Kidney epithelial cell (primary cell): ENCODE data around the gene UGT2A2. TPM values are rescaled to one million over a fixed set of nuclear protein-coding genes. Genes with fewer than 3 reads are reported as not detected.

Experiments
- DNase-seq: peaks from one replicate; pipeline ENCODE4 v3.0.0-alpha.2; 2010; ENCODE audit warnings: low read depth
- H3K27me3 ChIP-seq: 2 replicates; pipeline ENCODE4 v1.6.0; 2011; ENCODE audit warnings: low read length; ENCODE audit not compliant: control insufficient read depth, insufficient read depth
- H3K36me3 ChIP-seq: 2 replicates; pipeline ENCODE4 v1.5.1; 2011; ENCODE audit warnings: low read length; ENCODE audit not compliant: control insufficient read depth, insufficient read depth
- H3K4me3 ChIP-seq: 2 replicates; pipeline ENCODE4 v1.5.1; 2011; ENCODE audit warnings: low read depth, mild to moderate bottlenecking, control low read depth, low read length
- CTCF ChIP-seq: IDR thresholded peaks from 2 replicates; pipeline ENCODE4 v1.5.1; 2011; ENCODE audit warnings: mild to moderate bottlenecking, moderate library complexity, low read length, control low read depth, inconsistent platforms; ENCODE audit not compliant: insufficient read depth, poor library complexity, severe bottlenecking
- total RNA-seq: library from RNA; depleted of rRNA; stranded (reverse); fragments of >200 nt; gene quantifications from 2 replicates; pipeline ENCODE4 v1.2.3, GENCODE V29; 2015

Gene UGT2A2
- total RNA-seq, 1 donor from 2014 or later = not detected

- H3K36me3 ChIP-seq = no peaks in the 10 kb centered on the region
- DNase-seq = no peak
- no peak within 1 kb of the TSS for H3K4me3 ChIP-seq
- no peaks in the 10 kb centered on the region for H3K27me3 ChIP-seq
- TF ChIP-seq CTCF = no peak
Measured at GRCh38 chr4:69653147-69653546, 13.7 kb upstream of the UGT2A2 start, which contains the start of gene UGT2A1. UGT2A1 (minus strand) TSS chr4:69653247; CDS start chr4:69647644, 5,603 bp downstream.

- DNase-seq = no peak
- no peak for TF ChIP-seq CTCF
- Histone ChIP-seq H3K4me3 (no peak overlapping the region), H3K36me3 (no peaks in the 10 kb centered on the region), H3K27me3 (no peaks in the 10 kb centered on the region)
Measured at GRCh38 chr4:69650872-69651271, 11.4 kb upstream of the UGT2A2 start.

- DNase-seq = no peak
- no peak for TF ChIP-seq CTCF
- H3K27me3 ChIP-seq = no peaks in the 10 kb centered on the region
- no peak overlapping the region for H3K4me3 ChIP-seq
- H3K36me3 ChIP-seq = no peaks in the 10 kb centered on the region
Measured at GRCh38 chr4:69649629-69650028, 10.2 kb upstream of the UGT2A2 start.

- no peak for DNase-seq
- H3K36me3 ChIP-seq = no peaks in the 10 kb centered on the region
- no peak for TF ChIP-seq CTCF
- no peaks in the 10 kb centered on the region for H3K27me3 ChIP-seq
- no peak overlapping the region for H3K4me3 ChIP-seq
Measured at GRCh38 chr4:69649207-69649606, 9.8 kb upstream of the UGT2A2 start.

GRCh38 chr4:69642961-69643360 lies 3.5 kb upstream of the UGT2A2 start:
- TF ChIP-seq CTCF = no peak
- Histone ChIP-seq H3K36me3 (no peaks in the 10 kb centered on the region), H3K4me3 (no peak overlapping the region), H3K27me3 (no peaks in the 10 kb centered on the region)
- DNase-seq = no peak

GRCh38 chr4:69640289-69640688 lies 847 bp upstream of the UGT2A2 start:
- Histone ChIP-seq H3K36me3 (no peaks in the 10 kb centered on the region), H3K27me3 (no peaks in the 10 kb centered on the region), H3K4me3 (no peak overlapping the region)
- no peak for TF ChIP-seq CTCF
- no peak for DNase-seq
